ENCODE data around the gene KDM2B.

- no peak for TF ChIP-seq CTCF (IDR thresholded peaks at IDR 0.05)
- TF ChIP-seq ELF1 (IDR thresholded peaks at IDR 0.05) = no peak
- no peak for TF ChIP-seq RFX5 (IDR thresholded peaks at IDR 0.05; ENCODE audit: low read length)
Measured at GRCh38 chr12:121507245-121507644, 73.6 kb downstream of the KDM2B start.

All from SK-N-SH (cell line).